HG03159 (cell line): ENCODE data around the gene MYCBP.
"Not testable (repeated sequence)": the region's sequence is repeated elsewhere in the genome, so short reads cannot be mapped to it uniquely, and the experiment has no call there.

Source experiments
- ATAC-seq: cut with Tn5 transposase; IDR thresholded peaks from one replicate; pipeline ENCODE4 v1.9.1; 2021; ENCODE audit warnings: mild to moderate bottlenecking, moderate library complexity; ENCODE audit not compliant: unreplicated experiment

Gene MYCBP, protein sequence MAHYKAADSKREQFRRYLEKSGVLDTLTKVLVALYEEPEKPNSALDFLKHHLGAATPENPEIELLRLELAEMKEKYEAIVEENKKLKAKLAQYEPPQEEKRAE

DNA sequence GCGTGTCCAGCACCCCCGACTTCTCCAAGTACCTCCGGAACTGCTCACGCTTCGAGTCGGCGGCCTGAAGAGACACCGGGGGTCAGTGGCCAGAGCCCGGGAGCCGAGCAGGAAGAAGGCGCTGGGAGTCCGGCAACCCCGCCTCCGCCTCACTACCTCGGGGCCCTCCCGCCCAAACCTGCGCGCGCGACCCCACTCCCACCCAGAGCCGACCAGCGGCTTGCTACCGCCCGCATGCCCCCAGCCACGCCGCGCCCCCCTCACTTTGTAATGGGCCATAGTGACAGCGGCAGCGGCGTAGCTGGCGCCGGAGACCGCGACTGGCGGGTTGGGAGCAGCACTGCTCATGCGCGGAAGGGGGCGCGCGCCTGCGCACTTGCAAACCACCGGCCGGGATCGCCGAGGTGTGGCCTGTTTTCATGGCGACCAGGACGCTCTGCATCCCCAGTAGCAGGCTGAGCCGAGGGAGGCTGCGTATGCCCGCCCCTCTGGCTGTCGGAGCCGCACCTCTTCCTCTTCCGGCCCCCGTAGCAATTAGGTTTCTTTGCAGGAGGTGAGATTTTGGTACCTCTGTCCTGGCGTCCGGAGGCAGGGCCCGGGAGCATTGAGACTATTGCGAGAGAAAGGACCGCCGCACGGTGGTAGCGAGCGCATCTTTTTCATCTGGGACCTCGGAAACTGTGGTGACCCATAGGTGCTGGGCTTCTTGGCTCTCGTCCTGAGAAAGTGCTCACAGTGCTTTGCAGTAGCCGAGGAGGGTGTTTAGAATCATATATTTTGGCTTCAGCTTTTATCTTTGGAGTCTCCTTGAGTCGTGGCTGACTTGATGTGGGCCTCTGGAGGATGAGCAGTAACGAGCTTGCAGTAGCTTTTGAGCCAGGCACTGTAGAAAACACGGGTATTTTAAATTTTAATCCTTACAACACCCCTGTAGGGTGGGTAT lies at the start of gene MYCBP:
TSS of gene MYCBP (minus strand) at position 322 of the 943 bp plus-strand sequence. CDS start at position 279, 43 bp downstream.
- peak; percentile 93 for ATAC-seq

DNA sequence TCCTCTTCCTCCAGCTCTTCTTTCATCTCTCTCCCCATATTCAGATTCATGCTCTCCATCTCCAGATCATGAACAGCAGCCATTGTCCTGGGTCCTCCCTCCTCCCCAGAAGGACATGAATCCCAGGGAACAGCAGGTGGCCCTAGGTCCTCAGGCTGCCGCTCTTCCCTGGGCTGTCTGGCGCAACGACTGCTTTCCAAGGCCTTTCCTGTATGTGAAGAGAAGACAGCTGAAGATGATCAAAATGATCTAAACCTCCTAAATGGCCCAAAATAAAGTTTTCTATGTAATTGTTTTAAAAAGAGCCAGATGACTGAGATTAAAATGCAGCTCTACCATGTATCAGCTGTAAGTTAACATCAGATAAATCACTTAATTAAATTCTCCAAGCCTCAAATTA lies 46.0 kb upstream of the MYCBP start:
- no peak for ATAC-seq

DNA sequence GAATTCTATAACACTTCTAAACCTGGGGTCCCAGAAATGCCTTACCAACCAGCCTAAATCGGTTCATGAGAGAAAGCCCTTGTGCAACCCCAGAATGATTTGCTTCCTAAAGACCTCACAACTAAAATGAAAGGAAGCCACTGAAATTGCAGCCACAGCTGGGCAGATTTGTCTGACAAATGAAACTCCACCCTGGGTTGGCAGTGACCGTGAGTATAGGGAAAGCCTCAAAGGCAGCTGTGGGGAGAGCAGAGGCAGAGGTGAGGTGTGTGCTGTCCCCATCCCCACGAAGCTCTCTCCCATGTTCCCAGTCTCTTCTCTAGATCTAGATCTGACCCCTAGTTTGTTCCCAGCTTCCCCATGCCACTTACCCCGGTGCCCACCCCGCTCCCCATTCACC lies 45.4 kb upstream of the MYCBP start:
- no peak for ATAC-seq

DNA sequence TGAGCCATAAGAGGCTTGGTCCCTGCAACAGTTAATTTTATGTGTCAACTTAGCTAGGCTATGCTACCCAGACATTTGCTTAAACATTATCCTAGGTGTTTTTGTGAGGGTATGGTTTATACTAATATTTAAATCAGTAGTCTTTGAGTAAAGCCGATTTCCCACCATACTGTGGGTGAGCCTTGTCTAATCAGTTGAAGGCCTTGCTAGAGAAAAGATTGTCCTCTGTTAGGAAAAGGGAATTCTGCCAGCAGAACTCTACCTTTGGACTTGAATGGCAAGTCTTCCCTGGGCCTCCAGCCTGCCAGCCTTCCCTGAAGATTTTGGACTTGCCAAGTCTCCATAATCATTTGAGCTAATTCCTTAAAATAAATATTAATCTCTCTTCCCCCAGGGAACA lies 44.6 kb upstream of the MYCBP start:
- ATAC-seq: no peak

DNA sequence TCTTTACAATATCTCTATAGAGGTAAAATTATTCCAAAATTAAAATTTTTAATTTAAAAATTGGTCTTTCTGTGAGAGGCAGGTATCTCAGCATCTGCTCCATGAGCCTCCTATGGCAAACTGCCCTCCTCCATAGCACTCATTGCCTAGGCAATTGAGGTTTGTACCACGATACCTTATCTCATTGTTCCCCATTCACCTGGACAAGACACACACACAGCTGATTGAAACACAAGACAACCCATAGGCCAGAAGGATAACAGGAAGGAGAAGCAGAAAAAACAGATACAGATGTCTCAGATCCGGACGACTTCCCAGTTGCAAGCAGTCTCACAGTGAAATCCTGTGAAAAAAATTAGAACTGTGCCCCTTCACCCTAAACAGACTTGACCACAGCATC lies 44.2 kb upstream of the MYCBP start:
- no peak for ATAC-seq

DNA sequence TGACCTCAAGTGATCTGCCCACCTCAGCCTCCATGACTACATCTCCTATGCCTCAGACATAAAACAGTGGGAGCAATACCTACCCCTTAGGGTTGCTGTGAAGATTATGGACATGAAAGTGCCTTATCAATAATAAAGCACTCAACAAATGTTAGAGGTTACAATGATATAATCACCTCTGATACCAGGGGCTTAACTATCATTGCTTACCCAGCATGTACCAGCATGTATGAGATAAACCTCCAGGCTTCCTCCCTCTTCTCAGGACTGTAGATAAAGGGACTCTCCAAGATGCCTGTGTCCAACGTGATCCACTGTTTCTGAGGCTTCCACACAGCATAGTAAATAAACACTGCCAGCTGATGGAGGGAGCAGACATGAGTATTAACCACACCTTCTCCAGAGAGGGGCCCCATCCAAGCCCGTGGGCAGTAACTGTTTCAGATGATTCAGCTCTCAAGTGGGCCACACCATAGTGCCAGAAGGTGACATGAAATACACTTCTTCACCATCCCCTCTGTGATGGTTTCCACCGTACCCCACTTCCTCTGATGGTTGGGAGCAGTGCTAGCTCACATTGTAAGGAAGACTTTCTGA lies 42.3 kb upstream of the MYCBP start:
- ATAC-seq: no peak

DNA sequence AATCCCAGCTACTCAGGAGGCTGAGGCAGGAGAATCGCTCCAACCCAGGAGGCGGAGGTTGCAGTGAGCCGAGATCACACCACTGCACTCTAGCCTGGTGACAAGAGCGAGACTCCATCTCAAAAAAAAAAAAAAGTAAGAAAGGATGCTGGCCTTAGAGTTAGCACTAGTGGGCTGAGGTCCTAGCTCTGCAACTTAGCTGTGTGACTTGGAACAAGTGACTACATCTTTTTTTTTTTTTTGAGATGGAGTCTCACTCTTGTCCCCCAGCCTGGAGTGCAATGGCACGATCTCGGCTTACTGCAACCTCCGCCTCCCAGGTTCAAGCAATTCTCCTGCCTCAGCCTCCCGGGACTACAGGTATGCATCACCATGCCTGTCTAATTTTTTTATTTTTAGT lies 41.8 kb upstream of the MYCBP start:
- ATAC-seq: not testable (repeated sequence)

DNA sequence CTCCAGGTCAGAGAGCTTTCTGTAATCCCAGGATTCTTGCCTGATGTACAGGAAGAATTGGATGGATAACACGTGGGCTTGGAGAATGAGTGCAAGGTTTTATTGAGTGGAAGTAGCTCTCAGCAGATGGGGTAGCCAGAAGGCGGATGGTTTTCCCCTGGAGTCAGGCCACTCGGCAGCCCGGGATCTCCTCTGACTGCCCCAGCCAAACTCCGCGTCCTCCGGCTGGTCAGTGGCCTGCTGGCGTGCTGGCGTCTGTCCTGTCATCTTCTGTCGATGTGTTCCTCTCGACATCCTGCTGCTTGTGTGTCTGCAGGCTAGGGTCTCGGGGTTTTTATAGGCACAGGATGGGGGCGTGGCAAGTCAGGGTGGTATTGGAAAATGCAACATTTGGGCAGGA lies 35.7 kb upstream of the MYCBP start:
- no peak for ATAC-seq

DNA sequence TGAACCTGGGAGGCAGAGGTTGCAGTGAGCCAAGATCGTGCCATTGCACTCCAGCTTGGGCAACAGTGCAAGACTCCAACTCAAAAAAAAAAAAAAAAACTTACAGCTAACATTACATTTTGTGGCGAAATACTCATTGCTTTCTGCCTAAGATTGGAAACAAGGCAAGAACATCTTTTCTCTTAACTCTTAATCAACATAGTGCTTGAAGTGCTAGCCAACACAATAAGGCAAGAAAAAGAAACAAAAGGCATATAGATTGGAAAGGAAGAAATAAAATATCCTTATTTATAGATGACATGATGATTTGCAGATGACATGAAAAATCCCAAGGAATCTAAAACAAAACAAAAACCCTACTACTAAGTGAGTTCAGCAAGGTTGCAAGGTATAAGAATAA lies 32.8 kb upstream of the MYCBP start:
- no peak for ATAC-seq

DNA sequence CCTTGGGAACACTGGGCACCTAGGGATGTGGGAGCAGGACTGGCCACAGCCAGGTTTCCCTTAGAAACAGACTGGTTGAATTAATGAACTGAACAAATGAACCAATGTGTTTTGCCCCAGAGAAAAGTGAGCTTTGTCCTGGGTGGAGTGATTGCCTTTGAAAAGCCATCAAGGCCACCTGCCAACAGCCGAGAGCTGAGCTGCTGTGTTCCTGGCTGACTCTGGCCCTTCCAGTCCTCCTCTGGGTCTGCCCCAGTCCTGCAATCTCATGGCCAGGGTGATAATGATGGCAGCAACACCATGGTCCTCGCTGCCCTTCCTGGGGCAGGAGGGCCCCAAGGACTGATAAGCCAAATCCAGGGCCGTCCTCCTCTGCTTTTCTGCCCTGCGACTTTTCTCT lies 26.4 kb upstream of the MYCBP start:
- no peak for ATAC-seq

DNA sequence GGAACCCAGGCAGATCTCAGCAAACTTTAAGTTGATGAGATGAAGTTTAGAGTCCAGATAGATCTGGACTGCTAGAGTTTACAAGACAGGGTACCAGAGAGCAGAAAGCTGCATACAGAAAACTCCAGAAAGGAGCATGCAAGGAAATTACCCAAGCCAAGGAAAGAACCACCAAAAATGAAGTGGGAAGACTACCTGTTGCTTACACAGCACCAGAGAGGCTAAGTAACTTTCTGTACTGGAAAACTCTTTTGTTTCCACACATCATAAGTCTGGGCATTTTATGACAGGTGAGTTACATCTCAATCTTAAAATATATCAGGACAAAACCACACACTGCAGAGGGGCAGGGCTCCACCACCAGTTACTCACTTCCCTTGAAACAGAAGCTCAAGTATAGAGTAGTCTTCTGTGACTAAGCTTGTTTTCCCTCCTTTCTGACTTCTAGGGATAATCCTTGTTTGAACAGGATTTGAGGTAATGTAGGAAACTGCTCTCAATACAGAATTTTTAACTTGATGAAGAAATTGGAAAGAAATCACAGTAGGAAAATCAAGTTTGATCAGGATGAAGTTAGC lies 25.6 kb upstream of the MYCBP start:
- ATAC-seq: no peak

DNA sequence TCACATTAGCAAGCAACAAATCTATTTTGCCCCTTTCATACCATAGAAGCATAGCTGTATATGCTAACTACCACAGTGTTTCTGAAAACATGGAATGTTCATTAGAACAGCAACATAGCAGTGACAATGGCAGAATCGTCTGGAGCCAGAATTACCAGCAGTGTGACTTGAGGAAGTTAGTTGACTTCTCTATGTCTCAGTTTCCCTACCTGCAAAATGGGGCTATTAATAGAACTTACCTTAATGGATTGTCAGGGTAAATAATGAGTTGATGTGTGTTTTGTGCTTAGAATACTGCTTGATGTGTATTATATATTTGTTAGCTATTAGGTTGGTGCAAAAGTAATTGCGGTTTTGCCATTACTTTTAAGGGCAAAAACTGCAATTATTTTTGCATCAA lies 23.0 kb upstream of the MYCBP start:
- no peak for ATAC-seq

DNA sequence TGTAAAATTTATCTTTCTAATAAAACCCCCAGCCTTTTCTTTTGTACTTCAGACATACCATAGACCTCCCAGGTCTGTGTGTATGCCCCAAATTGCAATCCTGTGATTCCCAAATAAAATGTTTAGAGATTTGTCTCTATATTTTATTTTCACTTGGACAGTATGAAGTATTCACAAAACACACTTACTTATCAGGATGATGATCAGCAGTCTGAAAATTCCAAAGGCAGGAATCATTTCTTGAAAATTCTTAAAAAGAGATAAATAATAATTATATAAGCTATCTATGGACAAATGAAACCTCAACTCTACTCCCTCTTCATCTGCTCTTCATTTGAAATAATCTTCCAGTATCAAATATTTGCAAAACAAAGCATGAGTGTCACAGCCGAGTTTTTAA lies 19.8 kb upstream of the MYCBP start:
- ATAC-seq: no peak

DNA sequence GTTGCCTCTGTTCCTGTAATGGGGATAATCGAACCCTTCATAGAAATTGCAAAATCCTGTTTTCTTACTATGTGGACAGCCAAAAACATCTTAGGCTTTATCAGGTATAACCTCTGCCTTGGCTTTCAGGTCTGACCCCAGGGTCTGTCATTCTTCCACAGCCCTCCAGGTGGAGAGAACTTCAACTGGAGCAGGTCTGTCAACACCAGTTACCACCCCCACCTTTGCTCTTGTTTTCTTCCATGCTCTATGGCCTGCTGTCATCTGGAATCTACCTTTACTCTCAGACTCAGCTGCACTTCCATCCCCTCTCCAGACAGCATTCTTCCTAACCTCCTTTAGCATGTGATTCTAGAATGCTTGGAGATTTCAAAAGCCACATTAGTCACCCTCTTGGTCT lies 18.6 kb upstream of the MYCBP start:
- ATAC-seq: no peak

DNA sequence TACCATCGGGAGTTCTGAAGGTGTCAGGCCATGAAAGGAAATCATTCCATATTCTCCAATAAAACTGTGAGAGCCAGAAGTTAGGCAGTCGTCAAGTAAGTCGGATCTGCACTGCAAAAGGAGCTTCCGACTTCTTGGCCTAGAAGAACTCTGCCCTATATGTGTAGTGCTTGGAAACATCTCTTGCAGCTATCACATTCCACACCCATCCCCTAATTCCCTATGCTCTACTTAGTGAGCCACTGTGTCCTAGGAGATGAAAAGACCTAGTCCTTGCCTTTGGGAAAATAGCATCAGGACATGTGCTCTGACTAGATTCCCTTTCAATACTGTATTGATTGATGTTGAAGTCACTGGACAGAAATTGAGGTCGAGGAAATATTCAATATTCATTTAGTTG lies 16.4 kb upstream of the MYCBP start:
- ATAC-seq: no peak

DNA sequence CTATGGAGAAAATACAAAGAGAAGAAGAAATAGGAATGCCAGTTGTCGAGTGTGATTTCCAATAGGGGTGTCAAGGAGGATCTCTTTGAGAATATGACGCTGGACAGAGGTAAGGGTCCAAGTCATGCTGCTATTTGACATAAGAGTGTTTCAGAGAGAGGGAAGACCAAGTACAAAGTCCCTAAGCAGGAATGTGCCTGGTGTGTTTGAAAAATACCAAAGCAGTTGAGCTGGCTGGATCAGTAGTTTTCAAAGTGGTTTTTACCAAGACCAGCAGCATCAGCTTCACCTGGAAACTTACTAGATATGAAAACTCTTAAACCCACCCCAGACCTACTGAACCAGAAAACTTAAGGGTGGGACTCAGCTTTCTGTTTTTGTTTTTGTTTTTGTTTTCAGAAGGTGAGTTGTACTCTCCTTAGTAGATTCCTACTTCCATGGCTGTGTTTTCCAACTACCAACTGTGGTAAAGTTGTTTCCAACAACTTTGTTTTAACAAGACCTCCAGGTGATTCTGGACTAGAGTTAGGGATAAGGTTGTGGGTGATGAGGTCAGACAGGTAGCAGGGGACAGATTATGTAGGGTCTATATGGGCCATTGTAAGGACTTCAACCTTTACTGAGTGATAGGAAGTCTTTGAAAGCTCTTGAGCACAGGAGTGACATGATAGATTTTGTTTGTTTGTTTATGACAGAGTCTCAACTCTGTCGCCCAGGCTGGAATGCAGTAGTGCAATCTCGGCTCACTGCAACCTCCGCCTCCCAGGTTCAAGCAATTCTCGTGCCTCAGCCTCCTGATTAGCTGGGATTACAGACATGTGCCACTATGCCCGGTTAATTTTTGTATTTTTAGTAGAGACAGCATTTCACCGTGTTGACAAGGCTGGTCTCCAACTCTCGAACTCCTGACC lies 15.5 kb upstream of the MYCBP start:
- ATAC-seq: no peak

DNA sequence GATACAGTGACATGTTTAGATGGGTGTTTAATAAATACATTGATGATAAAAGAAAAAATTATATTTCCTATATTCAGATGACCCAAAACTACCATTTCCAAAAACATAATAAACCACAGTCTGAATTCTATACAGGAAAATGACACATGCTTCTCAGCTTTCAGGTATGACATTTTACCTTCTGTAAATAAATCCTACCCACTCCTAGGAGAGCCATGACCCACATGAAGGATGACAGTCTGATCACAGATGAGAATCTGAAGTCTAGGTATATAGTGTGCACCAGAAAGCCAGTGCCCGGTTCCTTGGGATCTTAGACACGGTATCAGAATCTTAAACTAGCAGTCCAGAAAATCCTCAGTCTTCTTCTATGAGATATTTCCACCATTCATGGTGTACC lies 11.9 kb upstream of the MYCBP start:
- ATAC-seq: no peak

DNA sequence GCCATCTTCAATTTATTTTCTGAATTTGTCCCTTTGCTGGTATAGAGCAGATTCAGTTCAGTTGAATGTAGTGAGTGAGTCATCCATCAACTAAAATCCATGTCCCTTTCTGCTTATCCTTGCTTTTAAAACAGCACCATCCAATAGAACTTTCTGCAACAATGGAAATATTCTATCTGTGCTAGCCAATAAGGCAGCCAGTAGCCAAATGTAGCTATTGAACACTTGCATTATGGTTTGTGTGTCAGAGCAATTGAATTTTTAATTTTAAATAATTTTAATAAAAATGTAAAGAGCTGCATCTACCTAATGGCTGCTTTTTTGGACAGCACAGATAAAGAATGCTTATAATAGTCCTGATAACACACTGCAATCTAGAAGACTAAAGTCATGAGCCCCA lies 8.3 kb upstream of the MYCBP start, which contains the start of gene GJA9:
TSS of gene GJA9 (minus strand) at position 101 of the 400 bp plus-strand sequence. CDS start 5,489 bp downstream, outside the sequence.
- ATAC-seq: no peak

DNA sequence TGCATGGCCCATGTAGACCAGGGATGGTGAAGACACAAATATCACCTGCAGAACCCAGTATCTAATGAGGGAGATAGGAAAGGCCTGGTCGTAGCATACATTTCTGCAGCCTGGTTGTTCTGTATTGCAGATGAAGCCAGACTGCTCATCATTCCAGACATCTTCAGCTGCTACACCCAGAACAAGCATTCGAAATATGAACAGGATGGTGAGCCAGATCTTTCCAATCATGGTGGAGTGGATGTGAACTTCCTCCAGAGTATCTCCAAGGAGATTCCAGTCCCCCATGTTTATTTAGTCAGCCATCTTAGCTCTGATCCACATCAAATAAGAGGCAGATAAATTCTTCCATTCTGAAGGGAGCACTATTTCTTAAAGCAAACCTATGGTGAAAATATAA lies 2.7 kb upstream of the MYCBP start:
- ATAC-seq: no peak

DNA sequence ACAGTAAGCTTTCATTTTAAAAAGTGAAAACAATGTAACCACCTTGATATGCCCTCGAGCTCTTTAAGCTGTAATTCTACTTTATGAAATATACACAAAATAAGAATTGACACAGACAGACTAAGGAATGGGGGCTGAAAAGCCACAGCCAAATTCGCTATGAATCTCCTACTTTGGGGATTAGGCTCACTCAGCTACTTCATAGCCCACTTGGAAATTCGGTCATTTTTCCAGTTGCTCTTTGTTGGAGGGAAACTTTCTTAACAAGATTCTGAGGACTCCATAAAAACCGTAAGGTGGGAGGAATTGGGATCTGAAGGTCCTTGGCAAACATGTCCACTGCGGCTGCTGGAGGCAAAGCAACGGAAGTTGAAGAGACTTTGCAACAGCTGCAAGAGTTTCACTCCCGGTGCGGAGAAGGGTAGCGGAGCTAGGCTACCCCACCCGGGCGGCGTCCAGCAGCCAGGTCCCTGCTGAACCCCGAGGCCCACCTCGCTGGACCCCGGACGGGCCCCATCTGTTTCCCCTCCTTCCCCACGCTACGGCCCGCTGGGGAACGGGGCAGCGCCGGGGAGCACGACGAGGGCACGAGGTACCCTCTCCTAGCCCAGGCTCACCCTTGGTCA lies 634 bp downstream of the MYCBP start:
- ATAC-seq: peak; percentile 31
